Nephron (organoid): ENCODE data around the gene TBC1D10A.

Experiments used
- H3K27ac Mint-ChIP-seq, 3 experiments: 2 replicates each; pipeline ENCODE4 v1.8.0; 2020; ENCODE audit warnings: mixed read lengths in 3 of 3, mild to moderate bottlenecking in 2 of 3, moderate library complexity in 1 of 3
- H3K27me3 Mint-ChIP-seq: 2 replicates; pipeline ENCODE4 v1.8.0; 2021; ENCODE audit warnings: low read depth, mild to moderate bottlenecking, moderate library complexity, mixed read lengths
- H3K36me3 Mint-ChIP-seq: 2 replicates; pipeline ENCODE4 v1.8.0; 2020; ENCODE audit warnings: low read depth, mixed read lengths
- H3K4me1 Mint-ChIP-seq: 2 replicates; pipeline ENCODE4 v1.8.0; 2020; ENCODE audit warnings: mixed read lengths
- H3K4me3 Mint-ChIP-seq, 3 experiments: 2 replicates each; pipeline ENCODE4 v1.8.0; 2020; ENCODE audit warnings: mild to moderate bottlenecking in 3 of 3, mixed read lengths in 3 of 3, moderate library complexity in 2 of 3
- H3K9me3 Mint-ChIP-seq: 2 replicates; pipeline ENCODE4 v1.8.0; 2020; ENCODE audit warnings: mixed read lengths
- CTCF ChIP-seq, 3 experiments: fragments of 200-600 bp; sonication (generic); IDR thresholded peaks; one replicate each; pipeline ENCODE4 v1.5.0; 2021; ENCODE audit warnings: antibody characterized with exemption in 3 of 3; ENCODE audit not compliant: unreplicated experiment in 3 of 3

TBC1D10A gene

GRCh38 chr22:30297991-30298701 is 28.6 kb downstream of the TBC1D10A start:
- H3K4me3 Mint-ChIP-seq: no peak overlapping the region
- no peak overlapping the region for H3K27ac Mint-ChIP-seq
- H3K36me3 Mint-ChIP-seq: peaks cover 8% of the 10 kb centered on the region
- no peaks in the 10 kb centered on the region for H3K9me3 Mint-ChIP-seq
- no peaks in the 10 kb centered on the region for H3K4me1 Mint-ChIP-seq
- TF ChIP-seq CTCF (IDR thresholded peaks at IDR 0.05; ENCODE audit: unreplicated experiment in 3 of 3): no peak
- no peaks in the 10 kb centered on the region for H3K27me3 Mint-ChIP-seq

GRCh38 chr22:30297276-30297990 is 29.3 kb downstream of the TBC1D10A start:
- H3K4me1 Mint-ChIP-seq: no peaks in the 10 kb centered on the region
- no peaks in the 10 kb centered on the region for H3K27me3 Mint-ChIP-seq
- no peak for TF ChIP-seq CTCF (IDR thresholded peaks at IDR 0.05; ENCODE audit: unreplicated experiment in 3 of 3)
- H3K27ac Mint-ChIP-seq: no peak overlapping the region
- H3K9me3 Mint-ChIP-seq: no peaks in the 10 kb centered on the region
- peaks cover 10% of the 10 kb centered on the region for H3K36me3 Mint-ChIP-seq
- no peak overlapping the region for H3K4me3 Mint-ChIP-seq

GRCh38 chr22:30296833-30297232 is 29.9 kb downstream of the TBC1D10A start:
- no peaks in the 10 kb centered on the region for H3K27me3 Mint-ChIP-seq
- H3K9me3 Mint-ChIP-seq: no peaks in the 10 kb centered on the region
- no peak for TF ChIP-seq CTCF (IDR thresholded peaks at IDR 0.05; ENCODE audit: unreplicated experiment in 3 of 3)
- H3K36me3 Mint-ChIP-seq: peaks cover 10% of the 10 kb centered on the region
- H3K27ac Mint-ChIP-seq: no peak overlapping the region
- H3K4me3 Mint-ChIP-seq: no peak overlapping the region
- H3K4me1 Mint-ChIP-seq: no peaks in the 10 kb centered on the region

GRCh38 chr22:30296324-30296723 is 30.4 kb downstream of the TBC1D10A start:
- no peak for TF ChIP-seq CTCF (IDR thresholded peaks at IDR 0.05; ENCODE audit: unreplicated experiment in 3 of 3)
- Mint-ChIP-seq H3K9me3 (no peaks in the 10 kb centered on the region), H3K27ac (no peak overlapping the region), H3K4me3 (no peak overlapping the region), H3K27me3 (no peaks in the 10 kb centered on the region), H3K4me1 (no peaks in the 10 kb centered on the region), H3K36me3 (peaks cover 10% of the 10 kb centered on the region)

GRCh38 chr22:30295576-30295975 is 31.2 kb downstream of the TBC1D10A start:
- Mint-ChIP-seq H3K4me1 (peaks cover 2% of the 10 kb centered on the region), H3K27me3 (no peaks in the 10 kb centered on the region), H3K27ac (no peak overlapping the region), H3K36me3 (peaks cover 10% of the 10 kb centered on the region), H3K4me3 (no peak overlapping the region), H3K9me3 (no peaks in the 10 kb centered on the region)
- no peak for TF ChIP-seq CTCF (IDR thresholded peaks at IDR 0.05; ENCODE audit: unreplicated experiment in 3 of 3)

GRCh38 chr22:30294830-30295229 is 31.9 kb downstream of the TBC1D10A start:
- Mint-ChIP-seq H3K36me3 (peaks cover 10% of the 10 kb centered on the region), H3K27ac (no peak overlapping the region), H3K9me3 (no peaks in the 10 kb centered on the region), H3K4me3 (no peak overlapping the region), H3K27me3 (no peaks in the 10 kb centered on the region), H3K4me1 (peaks cover 5% of the 10 kb centered on the region)
- no peak for TF ChIP-seq CTCF (IDR thresholded peaks at IDR 0.05; ENCODE audit: unreplicated experiment in 3 of 3)
